Kidney (tissue), 14 donors: ENCODE data around the gene GBE1. TPM values are rescaled to one million over a fixed set of nuclear protein-coding genes. Genes with fewer than 3 reads are reported as not detected.
"Not testable (repeated sequence)": the region's sequence is repeated elsewhere in the genome, so short reads cannot be mapped to it uniquely, and the experiment has no call there.

Source experiments
- DNase-seq, 5 donors: peaks; one replicate each; pipeline ENCODE4 v3.0.0-alpha.2; 2013 to 2020
- FAIRE-seq: peaks from 2 replicates; lab custom pipeline; 2012; peaks lifted over from hg19 to GRCh38; lab: Jason Lieb, UNC
- H3K27ac ChIP-seq, 2 donors: one replicate each; pipeline ENCODE4 v1.7.0; 2013; ENCODE audit warnings: low read depth in 2 of 2, low read length in 2 of 2, inconsistent platforms in 1 of 2
- H3K27me3 ChIP-seq: one replicate; pipeline ENCODE4 v1.7.1; 2013; ENCODE audit warnings: low read length, inconsistent platforms; ENCODE audit not compliant: control insufficient read depth, insufficient read depth
- H3K36me3 ChIP-seq, 3 donors: one replicate each; pipeline versions ENCODE4 v1.7.0 to v1.7.1; 2013; ENCODE audit warnings: low read length in 3 of 3, control low read depth in 1 of 3, inconsistent platforms in 1 of 3; ENCODE audit not compliant: insufficient read depth in 3 of 3, control insufficient read depth in 2 of 3
- H3K4me1 ChIP-seq, 3 donors: one replicate each; pipeline versions ENCODE4 v1.7.0 to v1.7.1; 2013; ENCODE audit warnings: low read length in 3 of 3, inconsistent platforms in 1 of 3, low read depth in 1 of 3; ENCODE audit not compliant: control insufficient read depth in 2 of 3, insufficient read depth in 2 of 3
- H3K4me3 ChIP-seq, 3 donors: one replicate each; pipeline versions ENCODE4 v1.7.0 to v1.8.1; 2013; ENCODE audit warnings: low read length in 3 of 3, control low read depth in 1 of 3, inconsistent platforms in 1 of 3
- H3K9ac ChIP-seq, 3 donors: one replicate each; pipeline versions ENCODE4 v1.7.0 to v1.7.1; 2013; ENCODE audit warnings: low read length in 3 of 3, control low read depth in 1 of 3, inconsistent platforms in 1 of 3
- H3K9me3 ChIP-seq, 3 donors: one replicate each; pipeline versions ENCODE4 v1.7.0 to v1.7.1; 2013; ENCODE audit warnings: low read length in 3 of 3, control low read depth in 1 of 3, inconsistent platforms in 1 of 3; ENCODE audit not compliant: control insufficient read depth in 2 of 3, insufficient read depth in 1 of 3
- intact Hi-C: fragments of 100-400 bp; cut with DNase I; formaldehyde crosslinking; loops from one replicate; pipeline ENCODE4 v1.11.1; 2022
- polyA plus RNA-seq: library from polyadenylated mRNA; stranded (reverse); fragments of 350-450 nt; fragmentation: Illumina TruSeq; extraction: RNeasy Lipid Tissue Mini Kit (QIAGEN cat#74804); gene quantifications from one replicate; pipeline ENCODE4 v1.2.3, GENCODE V29; 2014; ENCODE audit warnings: low read depth, low replicate concordance; ENCODE audit not compliant: insufficient read depth
- total RNA-seq: library from RNA; stranded (reverse); fragmentation: NEBNext Ultra II Directional; extraction: Animal tissue kit (Norgen Biotek cat#: 25700); gene quantifications from one replicate; pipeline ENCODE4 v1.2.1, GENCODE V29; 2021
- TF ChIP-seq, protein P1 (sequence below): IDR thresholded peaks from 3 replicates; pipeline ENCODE4 v1.5.1; 2012; ENCODE audit warnings: mild to moderate bottlenecking, moderate library complexity, borderline replicate concordance; ENCODE audit not compliant: insufficient read depth; ENCODE audit errors: extremely low read depth
- donor health status: control.
- donor health status: control.
- donor health status: control.
- donor health status: control.
- donor health status: control.
- donor health status: DM: yes; HTN: yes; CAD: no.
- donor health status: Normal renal cell carcinoma (clear cell type).

The GBE1 gene
- total and polyA plus RNA-seq, 2 donors from 2014 or later, result 29.3 to 36.2 TPM

DNA sequence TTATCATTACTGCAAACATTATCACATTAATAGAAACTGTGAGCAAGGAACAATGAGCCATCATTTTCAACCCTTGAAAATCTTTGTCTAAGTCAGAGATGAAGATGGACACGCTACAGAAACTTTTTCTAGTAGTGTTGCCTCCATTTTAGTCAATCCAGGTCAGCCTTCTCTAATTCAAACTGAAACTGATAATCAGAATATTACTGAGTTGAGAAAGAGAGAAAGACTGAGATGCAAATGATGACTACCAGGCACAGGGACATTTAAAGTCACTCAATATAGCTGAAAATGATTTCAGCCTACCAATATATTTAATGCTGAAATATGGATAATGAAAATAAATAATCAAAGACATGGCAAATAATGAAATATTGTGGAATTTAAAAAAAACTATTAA lies 261.4 kb downstream of the GBE1 start:
- Histone ChIP-seq H3K36me3 (no peaks in the 10 kb centered on the region), H3K4me3 (no peak overlapping the region), H3K9me3 (no peaks in the 10 kb centered on the region), H3K27ac (no peak overlapping the region), H3K27me3 (no peaks in the 10 kb centered on the region), H3K9ac (no peak overlapping the region), H3K4me1 (no peaks in the 10 kb centered on the region)
- DNase-seq (no peak), FAIRE-seq (no peak)
- TF ChIP-seq, protein P1, sequence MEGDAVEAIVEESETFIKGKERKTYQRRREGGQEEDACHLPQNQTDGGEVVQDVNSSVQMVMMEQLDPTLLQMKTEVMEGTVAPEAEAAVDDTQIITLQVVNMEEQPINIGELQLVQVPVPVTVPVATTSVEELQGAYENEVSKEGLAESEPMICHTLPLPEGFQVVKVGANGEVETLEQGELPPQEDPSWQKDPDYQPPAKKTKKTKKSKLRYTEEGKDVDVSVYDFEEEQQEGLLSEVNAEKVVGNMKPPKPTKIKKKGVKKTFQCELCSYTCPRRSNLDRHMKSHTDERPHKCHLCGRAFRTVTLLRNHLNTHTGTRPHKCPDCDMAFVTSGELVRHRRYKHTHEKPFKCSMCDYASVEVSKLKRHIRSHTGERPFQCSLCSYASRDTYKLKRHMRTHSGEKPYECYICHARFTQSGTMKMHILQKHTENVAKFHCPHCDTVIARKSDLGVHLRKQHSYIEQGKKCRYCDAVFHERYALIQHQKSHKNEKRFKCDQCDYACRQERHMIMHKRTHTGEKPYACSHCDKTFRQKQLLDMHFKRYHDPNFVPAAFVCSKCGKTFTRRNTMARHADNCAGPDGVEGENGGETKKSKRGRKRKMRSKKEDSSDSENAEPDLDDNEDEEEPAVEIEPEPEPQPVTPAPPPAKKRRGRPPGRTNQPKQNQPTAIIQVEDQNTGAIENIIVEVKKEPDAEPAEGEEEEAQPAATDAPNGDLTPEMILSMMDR, result no peak
- intact Hi-C loops, result no loop called here

DNA sequence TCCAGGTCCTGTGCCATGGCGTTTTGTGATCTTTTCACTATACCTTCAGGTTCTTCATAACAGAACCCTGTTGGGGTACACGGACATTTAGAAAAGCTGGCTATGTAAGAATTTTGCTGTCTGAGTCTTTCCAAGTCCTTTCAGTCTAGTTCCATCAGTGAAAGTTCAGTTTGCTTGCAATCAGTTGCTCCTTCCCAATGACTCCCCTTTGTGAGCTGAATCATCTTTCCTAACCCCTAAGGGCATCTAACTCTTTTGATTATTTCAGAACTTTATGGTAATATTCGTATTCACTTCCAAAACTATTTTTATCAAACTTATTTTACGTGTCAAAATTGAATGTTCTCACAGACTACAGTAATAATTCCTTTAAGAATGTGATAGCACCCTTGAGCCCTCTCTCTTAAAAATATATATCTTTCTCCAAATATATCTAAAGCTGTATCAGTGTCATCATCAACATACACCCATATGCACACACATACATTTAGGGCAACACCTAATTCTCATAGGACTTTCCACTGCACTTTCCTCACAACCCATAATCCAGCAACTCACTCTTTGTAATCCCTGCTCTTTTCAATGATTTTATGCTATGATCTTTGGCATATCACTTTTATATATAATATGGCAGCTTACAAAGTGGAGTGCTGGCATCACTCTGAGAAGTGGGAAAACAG lies 263.7 kb downstream of the GBE1 start:
- Histone ChIP-seq H3K27ac (no peak overlapping the region), H3K4me1 (no peaks in the 10 kb centered on the region), H3K36me3 (no peaks in the 10 kb centered on the region), H3K4me3 (no peak overlapping the region), H3K27me3 (no peaks in the 10 kb centered on the region), H3K9me3 (no peaks in the 10 kb centered on the region), H3K9ac (no peak overlapping the region)
- TF ChIP-seq, protein P1, result no peak
- DNase-seq (no peak), FAIRE-seq (no peak)
- intact Hi-C loops, result no loop called here

DNA sequence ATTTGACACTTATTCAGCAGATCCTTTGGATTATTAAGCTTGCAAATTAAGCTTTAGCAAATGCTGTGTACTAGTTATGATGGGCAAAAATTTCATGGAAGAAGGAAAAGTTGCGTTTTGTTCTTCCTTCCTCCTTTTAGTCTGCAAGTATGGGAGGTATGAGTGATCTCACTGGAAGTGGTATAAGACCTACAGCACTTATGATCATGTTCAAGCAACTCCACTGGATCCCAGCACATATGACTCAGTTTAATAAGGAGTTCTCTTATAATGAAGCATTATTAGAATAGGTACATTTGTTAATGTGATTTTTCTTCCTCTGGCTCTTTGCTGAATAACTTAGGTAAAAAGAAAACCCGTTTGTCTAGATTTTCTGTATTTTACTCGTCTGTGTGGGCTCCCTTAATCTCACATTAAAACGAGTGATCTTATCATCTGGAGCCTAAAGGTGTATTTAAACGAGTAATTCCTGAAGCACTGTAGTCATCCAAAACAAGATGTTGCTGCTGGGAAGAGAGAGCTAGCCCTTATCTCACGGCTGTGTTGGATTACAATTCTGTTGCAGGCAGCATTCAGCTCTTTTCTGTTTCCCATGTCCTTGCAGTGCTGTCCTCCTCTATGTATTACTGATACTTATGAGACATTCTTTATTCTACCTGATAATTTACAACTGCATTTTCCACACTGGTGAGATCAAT lies 264.9 kb downstream of the GBE1 start:
- H3K27ac ChIP-seq, result no peak overlapping the region
- no peaks in the 10 kb centered on the region for H3K9me3 ChIP-seq
- H3K27me3 ChIP-seq, result no peaks in the 10 kb centered on the region
- H3K9ac ChIP-seq, result no peak overlapping the region
- no peaks in the 10 kb centered on the region for H3K36me3 ChIP-seq
- FAIRE-seq (no peak), DNase-seq (no peak)
- TF ChIP-seq, protein P1, result no peak
- no peaks in the 10 kb centered on the region for H3K4me1 ChIP-seq
- no peak overlapping the region for H3K4me3 ChIP-seq
- intact Hi-C loops, result no loop called here

DNA sequence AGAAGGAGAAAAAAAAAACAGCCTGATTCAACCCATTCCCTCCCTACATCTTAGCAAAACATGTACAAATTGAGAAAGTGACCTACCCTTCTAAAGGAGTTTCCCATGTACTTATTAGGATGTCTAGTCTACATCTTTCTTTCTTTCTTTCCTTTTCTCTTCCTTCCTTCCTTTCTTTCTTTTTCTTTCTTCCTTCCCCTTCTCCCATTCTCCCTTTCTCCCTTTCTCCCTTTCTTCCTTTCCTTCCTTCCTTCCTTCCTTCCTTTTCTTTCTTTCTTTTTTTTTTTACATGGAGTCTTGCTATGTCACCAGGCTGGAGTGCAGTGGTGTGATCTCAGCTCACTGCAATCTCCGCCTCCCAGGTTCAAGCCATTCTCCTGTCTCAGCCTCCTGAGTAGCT lies 269.0 kb downstream of the GBE1 start:
- H3K27ac ChIP-seq, H3K27me3 ChIP-seq, H3K4me3 ChIP-seq, intact Hi-C loops, H3K9ac ChIP-seq, H3K4me1 ChIP-seq, FAIRE-seq, H3K9me3 ChIP-seq, DNase-seq, H3K36me3 ChIP-seq: not testable (repeated sequence)
